GM18508 (cell line): ENCODE data around the gene STXBP1.
"Not testable (repeated sequence)": the region's sequence is repeated elsewhere in the genome, so short reads cannot be mapped to it uniquely, and the experiment has no call there.

Source experiments
- ATAC-seq: cut with Tn5 transposase; IDR thresholded peaks from one replicate; pipeline ENCODE4 v1.9.1; 2021; ENCODE audit warnings: moderate number of reproducible peaks; ENCODE audit not compliant: insufficient read depth, unreplicated experiment

The STXBP1 gene

DNA sequence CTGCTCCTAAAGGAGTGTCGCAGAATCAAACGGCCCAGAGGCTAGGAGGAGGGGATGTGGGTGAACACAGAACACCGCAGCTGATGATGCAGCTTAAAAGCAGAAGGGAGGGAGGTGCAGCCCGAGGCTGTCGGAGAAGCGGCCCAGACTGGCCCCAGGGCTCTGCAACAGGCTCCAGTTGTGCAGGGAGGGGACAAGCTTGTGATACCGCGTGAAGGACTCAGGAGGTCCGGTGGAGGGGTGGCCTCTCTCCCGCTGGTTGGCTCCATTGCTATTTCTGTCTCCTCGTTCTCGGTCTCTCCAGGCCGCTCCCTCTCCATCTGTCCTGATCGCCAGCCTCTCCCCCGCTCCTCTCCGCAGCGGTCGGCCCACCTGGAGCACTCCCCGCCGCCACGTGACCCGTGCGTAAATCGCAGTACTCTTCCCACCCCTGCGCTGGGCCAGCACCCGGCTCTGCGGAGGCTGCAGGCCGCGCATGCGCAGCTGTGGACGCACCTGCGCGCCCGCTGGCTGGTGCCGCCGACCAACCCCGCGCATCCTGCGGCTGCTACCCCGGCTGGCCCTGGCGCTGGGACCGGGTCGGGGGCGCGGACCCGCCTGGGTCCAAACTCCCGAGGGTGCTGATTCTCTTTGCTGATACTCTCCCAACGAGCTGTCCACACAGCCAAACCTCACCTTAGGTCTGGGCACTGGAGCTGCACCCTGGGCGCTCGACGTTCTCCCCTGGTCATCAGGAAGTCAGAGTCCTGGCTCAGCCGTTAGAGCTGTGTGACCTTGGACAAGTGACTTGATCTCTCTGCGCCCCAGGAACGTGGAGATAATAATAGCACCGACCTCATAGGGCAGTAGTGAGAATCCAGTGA lies 3.7 kb upstream of the STXBP1 start:
- no peak for ATAC-seq

DNA sequence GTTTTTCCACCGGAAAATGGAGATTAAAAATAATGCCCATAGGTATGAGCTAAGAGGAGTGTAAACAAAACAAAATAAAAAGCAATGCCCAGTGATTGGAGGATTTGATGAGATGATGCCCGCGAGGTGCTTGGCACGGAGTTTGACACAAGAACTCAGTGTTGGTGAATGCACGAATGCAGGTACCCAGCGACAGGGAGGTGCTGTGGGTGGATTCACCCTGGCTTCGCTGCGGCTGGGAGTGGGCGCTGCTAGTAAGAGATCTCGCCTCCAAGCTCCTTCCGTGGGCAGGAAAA lies 526 bp upstream of the STXBP1 start:
- ATAC-seq = no peak

DNA sequence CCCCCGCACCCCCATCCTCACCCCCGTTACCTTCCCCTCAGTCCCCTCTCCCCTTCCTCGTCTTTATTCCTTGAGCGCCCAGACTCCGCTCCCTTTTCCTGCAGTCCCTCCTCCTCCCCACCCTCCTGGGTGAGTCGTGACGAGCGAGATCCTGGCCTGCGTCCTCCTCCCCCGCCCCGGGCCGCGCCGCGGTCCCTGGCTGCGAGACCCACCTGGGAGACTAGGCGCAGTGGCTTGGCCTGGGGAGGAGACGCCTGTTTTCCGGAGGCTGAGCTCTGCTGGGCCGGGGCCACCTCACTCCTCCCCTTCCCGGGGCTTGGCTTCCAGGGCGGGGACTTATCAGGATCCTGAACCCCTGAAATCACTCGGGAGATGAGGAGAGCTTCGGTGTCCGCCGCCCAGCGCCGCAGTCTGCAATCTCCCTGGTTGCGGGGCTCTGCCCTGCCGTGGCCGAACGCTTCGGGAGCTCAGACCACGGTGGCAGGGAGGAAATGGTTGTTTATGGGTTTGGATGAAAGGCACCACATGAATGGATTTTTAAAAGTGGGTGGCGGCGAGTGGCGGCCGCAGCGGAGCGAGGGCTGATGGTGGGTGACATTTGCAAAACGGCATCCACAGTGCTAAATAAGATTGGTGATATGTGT lies 984 bp downstream of the STXBP1 start:
- ATAC-seq = no peak

DNA sequence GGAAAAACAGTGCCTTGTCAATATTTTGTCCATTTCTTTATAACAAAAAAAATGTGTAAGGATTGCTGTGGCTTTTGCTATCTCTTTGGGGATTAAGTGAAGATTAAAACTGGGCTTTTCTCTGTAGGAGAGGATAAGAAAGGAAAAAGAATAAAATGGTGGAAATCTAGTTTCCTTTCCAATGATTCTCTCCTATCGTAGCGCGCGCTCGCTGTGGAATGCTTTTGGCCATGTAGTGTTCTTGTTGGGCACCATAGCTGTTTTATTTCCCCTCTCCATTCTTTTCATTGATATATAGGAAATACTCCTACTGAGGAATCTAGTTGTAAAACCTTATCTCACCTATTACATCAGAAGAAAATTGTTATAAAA lies 1.5 kb downstream of the STXBP1 start:
- ATAC-seq = no peak

DNA sequence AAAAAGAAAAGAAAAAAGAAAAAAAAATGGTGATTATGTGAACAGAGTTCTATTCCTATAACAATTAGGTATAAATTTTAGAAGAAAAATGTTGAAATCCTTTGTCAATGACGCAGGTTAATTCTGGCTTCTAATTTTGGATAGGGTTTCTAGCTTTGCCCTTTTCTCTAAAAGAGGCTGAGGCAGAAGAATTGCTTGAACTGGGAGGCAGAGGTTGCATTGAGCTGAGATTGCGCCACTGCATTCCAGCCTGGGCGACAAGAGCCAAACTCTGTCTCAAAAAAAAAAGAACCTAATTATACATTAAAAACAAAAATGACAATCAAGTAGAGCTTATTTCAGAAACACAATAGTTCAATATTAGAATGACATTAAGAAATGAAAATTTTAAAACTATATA lies 2.9 kb downstream of the STXBP1 start:
- no peak for ATAC-seq

DNA sequence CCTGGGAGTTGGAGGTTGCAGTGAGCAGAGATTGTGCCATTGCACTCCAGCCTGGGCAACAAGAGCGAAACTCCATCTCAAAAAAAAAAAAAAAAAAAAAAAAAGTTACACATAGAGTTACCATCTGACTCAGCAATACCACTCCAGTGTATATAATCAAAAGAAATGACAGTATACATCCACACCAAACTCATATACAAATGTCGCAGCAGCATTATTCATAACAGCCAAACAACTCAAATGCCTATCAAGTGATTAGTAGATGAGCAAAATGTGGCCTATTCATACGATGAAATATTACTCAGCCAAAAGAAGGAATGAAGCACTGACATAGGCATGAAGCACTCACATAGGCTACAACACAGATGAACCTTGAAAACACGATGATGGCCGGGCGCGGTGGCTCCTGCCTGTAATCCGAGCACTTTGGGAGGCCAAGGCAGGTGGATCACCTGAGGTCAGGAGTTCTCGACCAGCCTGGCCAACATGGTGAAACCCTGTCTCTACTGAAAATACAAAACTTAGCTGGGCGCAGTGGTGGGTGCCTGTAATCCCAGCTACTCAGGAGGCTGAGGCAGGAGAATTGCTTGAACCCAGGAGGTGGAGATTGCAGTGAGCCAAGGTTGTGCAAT lies 9.4 kb downstream of the STXBP1 start:
- ATAC-seq = not testable (repeated sequence)

DNA sequence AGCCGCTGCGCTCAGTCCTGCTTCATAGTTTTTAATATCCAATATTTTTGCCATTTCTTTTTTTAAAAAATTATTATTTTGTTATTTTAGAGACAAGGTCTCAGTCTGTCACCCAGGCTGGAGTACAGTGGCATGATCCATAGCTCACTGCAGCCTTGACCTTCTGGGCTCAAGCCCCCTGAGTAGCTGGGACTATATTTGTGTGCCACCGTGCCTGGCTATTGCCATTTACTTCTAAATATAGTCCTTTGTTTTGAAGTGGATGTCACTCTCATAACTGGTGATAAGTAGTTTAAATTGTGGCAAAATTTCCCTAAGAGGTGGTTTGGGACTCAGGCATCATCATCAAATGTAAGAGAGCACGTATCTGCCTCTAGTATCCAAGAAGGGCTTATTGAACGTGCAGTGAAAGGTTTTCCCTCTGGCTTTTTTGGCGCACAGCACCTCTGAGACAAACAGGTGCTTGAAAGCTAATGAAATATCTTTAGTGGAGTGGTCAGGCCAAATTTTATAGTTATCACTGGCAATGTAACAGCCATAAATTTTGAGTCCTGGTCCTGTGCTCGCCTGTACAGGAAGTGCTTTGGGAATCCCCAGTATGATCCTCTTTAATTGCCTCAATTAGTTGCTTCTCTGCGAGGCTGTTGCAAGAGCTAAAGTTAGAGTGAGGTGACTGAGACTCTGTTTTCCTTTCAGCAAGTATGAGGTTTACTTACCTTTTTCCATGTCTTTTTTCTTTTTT lies 14.8 kb downstream of the STXBP1 start:
- no peak for ATAC-seq

DNA sequence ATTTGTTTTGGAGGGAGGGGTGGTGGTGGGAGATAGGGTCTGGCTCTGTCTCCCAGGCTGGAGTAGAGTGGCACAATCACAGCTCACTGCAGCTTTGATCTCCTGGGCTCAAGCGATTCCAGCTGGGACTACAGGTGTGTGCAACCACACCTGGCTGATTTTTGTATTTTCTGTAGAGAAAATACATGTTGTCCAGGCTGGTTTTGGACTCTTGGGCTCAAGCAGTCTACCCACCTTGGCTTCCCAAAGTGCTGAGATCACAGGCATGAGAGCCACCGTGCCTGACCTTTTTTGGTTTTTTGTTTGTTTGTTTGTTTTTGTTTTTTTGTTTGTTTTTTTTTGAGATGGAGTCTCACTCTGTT lies 15.4 kb downstream of the STXBP1 start:
- ATAC-seq = no peak

DNA sequence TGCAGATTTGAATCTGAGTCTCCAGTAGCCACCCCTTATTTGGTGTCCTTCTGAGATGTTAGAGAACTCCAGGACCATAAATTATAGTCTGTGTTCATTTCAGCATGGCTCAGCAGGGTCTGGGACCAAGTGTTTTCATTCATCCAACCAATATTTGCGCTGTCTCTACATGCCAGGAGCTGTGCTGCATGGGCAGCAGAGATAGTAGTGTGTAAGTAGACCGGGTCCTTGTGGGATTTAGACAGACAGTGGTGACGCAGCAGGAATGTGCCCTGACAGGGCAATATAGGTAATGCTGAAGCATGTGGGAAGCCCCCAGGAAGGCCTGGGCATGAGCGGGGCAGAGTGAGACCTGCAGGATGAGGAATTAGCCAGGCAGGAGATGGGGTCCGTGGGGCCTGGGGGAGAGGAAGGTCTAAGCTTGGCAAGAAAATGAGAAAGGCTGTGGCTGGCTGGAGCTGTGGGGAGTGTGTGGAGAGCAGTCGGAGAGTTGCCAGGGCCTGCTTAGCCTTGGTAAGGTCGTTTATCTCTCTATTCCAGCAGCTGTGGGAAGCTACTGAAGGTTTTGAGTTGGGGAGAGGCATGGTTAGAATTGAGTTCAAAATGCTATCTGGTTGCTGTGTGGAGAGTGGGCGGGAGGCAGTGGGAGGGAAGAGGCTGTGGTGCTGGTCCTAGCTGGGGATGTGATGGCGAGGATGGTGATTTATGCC lies 16.8 kb downstream of the STXBP1 start:
- ATAC-seq = no peak

DNA sequence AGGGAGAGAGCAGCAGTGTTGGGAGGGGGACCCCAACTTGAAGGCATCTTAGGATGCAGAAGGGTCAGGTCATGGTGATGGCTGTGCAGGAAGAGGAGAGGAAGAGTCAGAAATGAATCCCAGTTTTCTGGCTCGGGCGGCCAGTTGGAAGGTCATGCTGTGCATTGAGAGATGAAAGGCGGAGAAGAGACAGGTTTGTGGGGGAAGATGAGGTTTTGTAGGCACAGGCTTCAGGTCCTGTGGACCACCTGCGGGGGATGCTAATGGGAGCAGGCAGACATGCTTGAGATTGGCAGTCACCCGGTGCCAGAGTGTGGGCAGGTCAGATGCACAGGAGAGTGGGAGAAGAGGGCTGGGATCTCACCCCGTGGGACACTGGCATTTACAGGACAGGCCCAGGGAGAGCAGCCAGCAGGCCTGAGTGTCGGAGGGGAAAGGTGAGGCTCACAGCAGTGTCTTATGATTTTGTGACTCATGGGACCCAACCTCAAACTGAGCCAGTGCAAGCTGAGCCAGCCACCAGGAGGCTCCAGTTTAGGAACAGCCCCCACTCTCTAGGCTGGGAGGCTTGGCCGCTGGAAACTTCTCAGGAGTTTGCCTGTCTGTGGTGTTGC lies 17.5 kb downstream of the STXBP1 start:
- no peak for ATAC-seq

DNA sequence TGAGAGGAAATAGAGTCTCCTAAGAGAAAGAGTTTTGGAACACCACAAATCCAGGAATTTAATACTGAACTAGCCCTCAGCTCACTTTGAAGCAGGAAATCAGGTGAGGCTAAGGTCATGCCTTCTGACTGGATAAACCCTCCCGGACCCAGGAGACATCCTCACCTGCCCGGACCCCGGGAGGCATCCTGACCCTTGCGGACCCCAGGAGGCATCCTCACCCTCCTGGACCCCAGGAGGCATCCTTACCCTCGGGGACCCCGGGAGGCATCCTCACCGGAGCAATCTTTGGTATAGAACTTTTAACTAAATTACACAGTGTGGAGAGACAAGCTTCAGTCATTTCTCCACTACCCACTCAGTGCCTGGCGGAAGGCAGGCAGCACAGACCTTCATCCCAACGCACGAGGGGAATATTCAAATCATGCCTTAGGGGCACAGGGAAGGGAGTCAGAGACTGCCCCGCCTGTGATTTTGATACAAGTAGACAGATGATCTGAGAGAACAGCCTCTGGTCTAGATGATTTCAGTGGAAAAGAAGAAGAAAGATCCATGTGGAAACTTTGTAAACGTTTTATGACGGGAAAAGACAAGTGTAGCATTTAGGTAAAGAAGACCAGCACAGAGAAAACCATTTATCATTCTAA lies 21.3 kb downstream of the STXBP1 start:
- ATAC-seq = no peak

DNA sequence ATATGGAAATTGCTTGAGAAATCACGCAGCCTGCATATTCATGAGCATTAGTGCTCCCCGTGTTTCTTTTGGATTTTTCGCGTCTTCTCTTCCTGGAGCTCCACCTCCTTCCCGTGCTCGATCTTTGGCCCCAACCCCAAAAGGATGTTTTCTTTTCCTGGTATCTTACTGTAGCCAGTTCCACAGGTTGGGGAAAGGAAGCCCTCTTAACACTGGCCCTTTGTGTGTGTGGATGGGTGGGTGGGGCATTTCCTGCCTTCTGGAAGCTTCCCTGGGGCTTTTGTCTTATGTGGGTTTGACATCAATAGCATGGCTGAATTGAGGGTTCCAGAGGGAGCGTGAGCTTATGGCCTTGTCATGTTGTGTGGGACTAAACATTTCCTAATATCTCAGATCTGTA lies 21.9 kb downstream of the STXBP1 start:
- no peak for ATAC-seq

DNA sequence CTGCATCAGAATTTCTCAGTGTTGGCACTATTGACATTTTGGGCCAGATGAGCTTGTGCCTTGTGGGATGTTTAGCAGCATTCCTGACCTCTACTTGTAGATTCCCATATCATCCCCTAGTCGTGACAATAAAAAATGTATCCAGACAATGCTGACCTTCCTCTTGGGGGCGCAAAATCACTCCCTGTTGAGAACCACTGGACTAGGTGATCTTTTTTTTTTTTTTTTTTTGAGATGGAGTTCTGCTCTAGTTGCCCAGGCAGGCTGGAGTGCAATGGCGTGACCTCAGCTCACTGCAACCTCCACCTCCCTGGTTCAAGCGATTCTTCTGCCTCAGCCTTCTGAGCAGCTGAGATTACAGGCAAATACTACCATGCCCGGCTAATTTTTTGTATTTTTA lies 22.6 kb downstream of the STXBP1 start:
- no peak for ATAC-seq

DNA sequence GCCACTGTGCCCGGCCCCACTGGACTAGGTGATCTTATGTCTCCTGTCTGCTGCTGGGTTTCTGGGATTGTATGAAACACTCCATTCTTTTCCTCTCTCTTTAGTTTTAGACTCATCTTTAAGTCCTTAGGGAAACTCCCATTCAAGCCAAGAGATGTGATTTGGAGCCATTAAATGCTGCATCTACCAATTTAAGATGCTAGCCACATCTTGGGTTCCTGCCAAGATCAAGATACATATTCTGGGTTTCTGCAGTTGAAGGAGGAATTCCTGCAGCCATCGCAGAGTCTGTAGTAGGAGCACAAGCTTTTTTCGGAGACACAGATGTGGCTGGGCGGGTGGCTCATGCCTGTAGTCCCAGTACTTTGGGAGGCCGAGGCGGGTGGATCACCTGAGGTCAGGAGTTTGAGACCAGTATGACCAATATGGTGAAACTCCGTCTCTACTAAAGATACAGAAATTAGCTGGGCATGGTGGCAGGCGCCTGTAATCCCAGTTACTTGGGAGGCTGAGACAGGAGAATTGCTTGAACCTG lies 23.2 kb downstream of the STXBP1 start:
- no peak for ATAC-seq

DNA sequence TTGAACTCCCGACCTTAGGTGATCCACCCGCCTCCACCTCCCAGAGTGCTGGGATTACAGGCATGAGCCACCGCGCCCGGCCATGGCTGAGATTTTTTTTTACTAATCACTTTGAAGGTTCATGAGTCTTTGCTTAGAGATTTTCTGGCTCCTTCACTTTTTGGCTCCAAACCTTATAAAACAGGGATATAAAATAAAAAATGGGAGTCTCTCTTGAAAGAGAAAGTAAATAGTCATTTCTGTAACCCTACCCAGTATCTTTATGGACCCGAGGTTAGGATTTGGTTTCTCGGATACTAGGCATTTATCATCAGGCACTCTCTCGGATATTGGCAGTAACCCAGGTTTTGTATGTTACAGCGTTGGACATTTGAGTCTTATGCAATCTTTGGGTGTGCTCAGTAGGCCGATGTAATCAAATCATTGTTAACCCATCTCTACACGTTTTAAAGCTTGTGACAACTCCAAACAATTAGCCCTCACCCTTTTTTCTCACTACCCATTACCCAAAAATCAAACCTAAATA lies 25.3 kb downstream of the STXBP1 start:
- ATAC-seq = no peak

DNA sequence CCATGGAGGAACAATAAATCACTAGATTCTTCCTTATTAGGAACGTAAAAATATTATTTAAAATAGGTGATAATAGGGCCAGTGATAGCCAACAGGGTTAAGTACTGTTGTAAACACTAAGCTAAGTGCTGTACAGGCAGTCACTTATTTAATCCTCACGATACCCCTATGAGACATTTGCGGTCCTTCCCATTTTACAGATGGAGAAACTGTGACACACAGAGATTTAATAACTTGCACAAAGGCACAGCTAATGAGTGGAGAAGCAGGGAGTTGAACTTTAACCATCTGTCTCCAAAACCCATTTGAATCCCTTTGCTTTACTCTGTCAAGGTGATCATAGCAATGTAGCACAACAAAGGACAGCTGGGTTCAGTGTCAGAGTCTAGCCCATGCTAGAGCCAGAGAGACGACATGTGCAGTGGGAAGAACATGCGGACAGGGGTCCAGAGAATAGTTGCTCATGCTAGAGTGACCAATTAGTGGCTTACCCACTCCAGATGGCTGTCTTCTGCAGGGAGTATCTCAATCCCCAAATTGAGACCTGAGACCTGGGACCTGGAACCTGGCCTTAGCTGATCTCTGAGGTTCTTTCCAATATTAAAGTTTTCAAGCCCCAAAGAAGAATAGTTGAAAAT lies 28.9 kb downstream of the STXBP1 start:
- no peak for ATAC-seq

DNA sequence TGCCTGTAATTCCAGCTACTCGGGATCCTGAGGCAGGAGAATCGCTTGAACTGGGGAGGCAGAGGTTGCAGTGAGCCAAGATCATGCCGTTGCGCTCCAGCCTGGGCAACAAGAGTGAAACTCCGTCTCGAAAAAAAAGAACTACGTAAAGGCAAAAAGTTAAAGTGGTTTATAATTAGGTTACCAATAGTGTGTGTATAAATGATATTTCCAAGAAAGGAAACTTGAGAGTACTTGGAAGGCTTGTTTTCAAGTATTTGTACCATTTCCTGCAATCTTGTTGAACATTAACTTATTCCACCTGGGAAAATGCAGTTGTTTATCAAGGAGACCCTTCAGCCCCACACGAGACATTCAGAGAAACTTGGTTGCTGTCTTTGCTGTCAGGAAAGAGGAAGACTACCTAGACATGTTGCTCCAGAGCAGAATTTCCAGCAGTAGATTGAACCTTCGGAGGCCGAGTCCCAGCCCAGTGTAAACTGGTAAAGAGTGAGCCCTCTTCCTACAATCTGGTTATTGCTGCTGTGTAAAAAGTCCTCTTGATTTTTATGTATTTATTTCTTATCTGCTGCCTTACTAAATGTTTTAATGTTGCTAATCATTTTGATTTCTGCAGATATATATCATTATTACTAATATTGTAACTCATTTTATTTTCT lies 30.1 kb downstream of the STXBP1 start:
- no peak for ATAC-seq

DNA sequence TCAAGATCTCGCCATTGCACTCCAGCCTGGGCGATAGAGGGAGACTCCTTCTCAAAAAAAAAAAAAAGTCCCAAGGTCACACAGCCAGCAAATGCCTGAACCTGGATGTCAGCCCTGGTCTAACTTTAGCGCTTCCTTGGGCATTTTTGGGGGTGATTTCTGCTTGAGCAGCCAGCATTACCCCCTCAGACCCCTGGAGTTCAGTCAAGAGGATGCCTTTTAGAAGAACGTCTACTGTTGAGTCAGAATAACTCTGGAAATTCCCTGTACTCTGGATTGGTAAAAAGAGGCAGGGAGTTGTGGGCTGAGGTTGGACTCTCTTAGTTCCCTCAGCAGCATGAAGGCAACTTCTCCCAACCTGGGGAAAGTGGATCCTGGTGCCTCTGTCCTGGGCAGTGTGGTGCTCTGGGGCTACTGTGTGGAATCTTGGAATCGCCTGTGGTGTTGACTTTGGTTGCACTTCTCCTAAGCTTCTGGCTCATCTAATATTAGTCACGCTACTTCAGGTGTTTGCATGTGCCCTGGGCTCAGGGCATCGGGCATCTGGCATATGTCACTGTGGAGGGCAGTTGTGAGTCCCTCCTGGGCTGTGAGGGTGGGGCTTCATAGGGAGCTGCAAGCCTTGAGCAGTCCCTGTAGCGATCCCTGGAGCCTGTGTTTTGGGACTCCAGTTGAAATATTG lies 32.2 kb downstream of the STXBP1 start:
- no peak for ATAC-seq
